Measurements from ENCODE around the gene PIP5K1C.

DNA sequence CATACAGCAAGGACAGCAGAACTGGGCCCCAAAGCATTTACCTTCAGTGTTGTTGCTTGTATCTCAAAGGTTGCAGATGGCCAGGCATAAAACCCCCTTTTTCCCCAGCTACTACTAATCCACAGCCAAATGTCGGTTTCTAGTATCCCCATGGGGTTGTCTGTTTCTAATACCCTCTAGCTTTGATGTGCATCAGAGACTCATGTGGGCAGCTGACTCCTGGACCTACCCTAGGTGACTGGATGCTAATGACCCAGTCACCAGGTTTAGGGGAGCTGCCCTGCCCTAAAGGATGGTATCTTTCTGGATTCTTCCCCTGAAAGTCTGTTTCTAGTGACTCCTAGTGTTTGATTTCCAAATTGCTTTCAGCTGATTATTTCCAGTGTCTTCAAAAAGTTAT, 31.8 kb upstream of the PIP5K1C start:
- TF ChIP-seq, protein P1, sequence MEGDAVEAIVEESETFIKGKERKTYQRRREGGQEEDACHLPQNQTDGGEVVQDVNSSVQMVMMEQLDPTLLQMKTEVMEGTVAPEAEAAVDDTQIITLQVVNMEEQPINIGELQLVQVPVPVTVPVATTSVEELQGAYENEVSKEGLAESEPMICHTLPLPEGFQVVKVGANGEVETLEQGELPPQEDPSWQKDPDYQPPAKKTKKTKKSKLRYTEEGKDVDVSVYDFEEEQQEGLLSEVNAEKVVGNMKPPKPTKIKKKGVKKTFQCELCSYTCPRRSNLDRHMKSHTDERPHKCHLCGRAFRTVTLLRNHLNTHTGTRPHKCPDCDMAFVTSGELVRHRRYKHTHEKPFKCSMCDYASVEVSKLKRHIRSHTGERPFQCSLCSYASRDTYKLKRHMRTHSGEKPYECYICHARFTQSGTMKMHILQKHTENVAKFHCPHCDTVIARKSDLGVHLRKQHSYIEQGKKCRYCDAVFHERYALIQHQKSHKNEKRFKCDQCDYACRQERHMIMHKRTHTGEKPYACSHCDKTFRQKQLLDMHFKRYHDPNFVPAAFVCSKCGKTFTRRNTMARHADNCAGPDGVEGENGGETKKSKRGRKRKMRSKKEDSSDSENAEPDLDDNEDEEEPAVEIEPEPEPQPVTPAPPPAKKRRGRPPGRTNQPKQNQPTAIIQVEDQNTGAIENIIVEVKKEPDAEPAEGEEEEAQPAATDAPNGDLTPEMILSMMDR (IDR thresholded peaks at IDR 0.05), result no peak
- TF ChIP-seq EZH2phosphoT487 (IDR thresholded peaks at IDR 0.05), result no peak
